NCI-H2107 treated with DMSO at 0.1 percent for 48 hours (cell line): ENCODE measurements around the gene RIN2.

Source experiments
- DNase-seq: peaks from one replicate; lab custom pipeline; 2025; ENCODE audit not compliant: unreplicated experiment; lab: John Stamatoyannopoulos, UW

RIN2 gene

DNA sequence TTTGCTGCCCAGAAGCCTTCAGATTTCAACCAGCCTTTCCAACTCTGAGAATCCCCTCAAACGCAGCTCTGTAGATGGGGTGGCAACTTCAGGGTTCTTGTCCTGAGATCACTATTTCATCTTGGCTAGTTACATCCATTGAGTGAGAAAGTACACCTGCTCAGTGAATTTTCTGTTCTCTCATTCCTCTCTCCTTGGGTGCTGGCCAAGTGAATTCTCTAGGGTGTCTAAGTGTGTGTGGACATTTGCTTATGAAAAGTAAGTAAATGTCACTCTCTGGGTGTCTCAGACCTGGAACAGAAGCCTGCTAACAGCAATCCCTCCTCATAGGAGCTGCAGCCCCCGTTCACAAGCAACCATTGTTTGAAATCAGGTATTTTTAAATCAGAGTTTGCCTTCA, 3.8 kb downstream of the RIN2 start:
- peak; percentile 21 for DNase-seq

DNA sequence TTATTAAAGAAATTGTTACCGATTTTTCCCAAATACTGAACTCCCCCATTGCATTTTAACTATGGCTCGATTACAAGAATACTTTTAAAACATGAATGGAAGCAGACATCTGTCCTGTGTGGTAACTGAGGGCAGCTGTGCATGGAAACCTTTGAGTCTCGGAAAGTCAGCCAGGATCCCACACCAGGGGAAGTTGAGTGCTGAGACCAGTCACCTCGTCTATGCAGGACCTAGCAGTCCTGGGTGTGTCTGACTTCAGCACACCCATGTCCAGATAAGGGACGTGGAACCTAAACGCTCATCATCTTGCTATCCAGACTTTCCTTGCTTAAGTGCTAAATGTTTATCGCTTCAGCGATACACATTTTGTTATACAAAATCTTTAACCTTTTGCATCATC, 6.1 kb downstream of the RIN2 start:
- DNase-seq: no peak

DNA sequence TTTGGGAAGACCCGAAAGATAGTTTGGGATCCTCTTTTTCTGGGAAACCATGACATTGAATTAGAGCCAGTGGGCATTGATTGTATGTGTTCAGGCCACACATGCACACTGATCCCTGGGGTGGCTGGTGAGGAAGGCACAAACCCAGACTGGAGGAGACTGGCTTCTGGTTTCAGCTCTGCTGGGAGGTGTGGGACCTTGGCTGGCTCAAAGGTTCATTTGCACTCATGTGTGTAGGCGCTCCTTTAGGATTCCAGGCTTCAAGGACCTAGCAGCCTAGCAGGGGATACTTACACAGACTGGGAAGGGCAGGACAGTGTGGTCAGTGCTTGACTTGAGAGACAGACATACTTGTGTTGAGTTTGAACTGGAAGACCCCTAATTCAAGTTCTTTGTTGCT, 7.2 kb downstream of the RIN2 start:
- DNase-seq: no peak

DNA sequence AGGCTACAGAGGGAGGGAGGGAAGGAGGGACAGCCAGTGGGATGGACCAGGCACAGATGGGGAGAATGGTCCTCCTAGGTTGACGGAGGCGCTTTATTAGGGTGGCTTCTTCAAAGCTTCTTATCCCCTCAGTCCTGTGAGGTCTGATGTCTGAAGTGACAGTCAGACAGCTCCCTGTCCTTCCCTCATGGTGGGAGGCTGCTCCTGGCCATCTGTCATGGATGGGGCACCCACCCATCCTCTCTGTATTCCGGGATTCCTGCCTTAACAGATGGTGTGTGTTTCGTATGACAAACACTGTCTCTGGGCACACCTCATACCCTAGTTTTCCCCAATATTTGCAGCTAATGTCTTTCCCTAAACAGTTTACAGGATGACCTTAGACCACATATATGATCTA, 7.9 kb downstream of the RIN2 start:
- no peak for DNase-seq

DNA sequence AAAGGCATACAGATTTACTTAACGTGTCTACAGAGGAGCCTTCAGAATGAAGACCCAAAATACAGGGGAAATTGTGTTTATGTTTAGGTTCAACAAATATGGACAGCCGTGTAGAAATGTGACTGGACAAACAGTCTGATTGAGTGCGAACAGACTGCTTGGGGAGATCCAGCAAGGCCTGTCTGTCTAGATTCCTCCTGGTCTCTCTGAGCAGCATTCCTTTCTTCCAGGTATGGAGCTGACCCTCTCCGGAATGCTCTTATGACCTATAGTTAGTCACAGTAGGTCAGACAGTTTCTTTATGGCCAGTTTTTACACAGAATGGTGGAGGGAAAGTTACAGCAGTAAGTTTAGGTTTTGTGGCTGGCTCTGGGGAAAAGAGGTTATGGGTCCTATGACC, 9.0 kb downstream of the RIN2 start:
- no peak for DNase-seq

GRCh38 chr20:19768325-19768842, 10.3 kb downstream of the RIN2 start:
- no peak for DNase-seq

- DNase-seq: no peak
Measured at GRCh38 chr20:19769507-19769906, 11.4 kb downstream of the RIN2 start.

DNA sequence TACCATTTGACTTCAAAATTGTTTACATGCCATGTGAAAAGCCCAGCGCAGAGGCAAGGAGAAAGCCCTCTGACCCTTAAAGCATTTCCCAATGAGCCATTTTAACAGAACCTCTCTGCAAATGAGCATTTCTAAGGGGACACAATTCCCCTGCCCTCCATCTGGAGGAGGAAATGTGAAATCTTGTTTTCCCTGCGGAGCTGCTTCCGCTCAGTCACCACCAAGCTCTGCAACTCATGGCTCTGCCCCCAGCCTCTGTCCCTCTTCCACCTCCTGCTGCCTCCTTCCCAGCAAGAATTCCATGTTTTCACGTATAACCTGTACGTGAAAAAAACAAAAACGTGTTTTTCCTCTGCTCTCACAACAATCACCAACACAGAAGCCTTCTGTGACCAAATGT, 12.3 kb downstream of the RIN2 start:
- DNase-seq: no peak

DNA sequence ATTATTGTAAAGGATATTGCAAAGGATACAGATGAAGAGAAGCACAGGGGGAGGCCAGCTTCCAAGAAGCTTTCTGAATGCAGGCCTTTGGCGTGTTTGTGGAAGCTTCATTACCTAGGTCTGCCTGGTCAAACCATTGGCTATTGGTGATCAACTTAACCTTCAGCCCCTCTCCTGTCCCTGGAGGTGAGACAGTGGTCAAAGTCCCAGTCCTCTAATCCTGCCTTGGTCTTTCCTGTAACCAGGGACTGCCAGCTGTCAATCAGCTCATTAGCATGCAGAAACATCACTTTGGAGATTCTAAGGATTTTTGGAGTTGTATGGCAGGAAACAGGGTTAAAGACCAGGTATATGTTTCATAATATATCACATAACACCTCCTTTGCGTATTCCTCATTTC, 13.0 kb downstream of the RIN2 start:
- DNase-seq: no peak

DNA sequence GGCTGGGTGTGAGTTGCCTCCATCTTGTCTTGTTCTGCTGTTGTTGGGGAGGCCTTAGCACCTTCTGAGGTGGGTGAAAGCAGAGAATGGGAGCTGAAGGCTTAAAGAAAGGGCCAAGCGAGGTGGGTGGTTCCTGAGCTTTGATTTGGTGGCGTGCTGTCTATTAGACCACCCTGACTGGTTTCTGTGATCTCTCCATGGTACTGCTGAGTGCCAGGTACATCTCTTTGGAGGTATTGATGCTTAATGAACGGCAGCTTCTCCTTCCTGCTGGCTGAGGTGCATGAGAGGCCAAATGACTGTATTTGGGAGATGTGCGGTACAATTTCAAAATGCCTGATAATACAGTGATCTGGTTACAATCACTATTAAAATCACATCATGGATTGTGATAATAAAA, 15.4 kb downstream of the RIN2 start:
- DNase-seq: no peak

DNA sequence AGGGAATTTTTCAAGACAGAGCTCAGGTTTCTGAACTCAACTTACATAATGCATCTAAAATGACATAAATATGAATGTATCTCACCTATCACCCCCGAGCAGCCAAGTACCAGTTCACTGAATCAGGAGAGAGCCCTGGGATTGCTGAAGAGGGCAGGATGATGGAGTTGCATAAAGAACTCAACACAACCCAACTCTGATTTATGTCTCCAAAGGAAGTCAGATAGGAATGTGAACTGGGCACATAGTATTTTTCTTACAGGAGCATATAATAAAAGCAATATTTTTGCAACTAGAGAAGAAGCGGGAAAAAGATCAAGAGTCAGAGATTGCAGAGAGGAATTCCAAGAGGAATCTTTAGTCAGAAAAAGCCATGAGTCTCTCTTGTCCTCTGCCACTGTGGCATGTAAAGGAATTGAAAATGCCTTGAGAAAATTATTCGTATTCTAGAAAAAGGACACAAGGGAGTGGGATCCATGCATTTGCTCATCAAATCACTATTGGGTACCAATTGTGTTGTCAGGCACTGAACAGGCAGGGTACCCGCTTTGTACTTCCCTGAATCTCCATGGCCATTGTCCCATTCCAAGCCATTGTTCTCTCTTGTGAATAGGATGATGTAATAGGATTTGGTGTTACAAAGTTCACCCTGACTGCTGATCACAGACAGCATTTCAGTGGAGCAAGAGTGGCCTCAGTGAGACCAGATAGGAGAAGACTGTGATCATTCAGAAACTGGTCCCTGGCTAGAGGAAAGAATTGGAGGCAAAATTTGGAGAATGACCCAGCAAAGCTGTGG, 16.3 kb downstream of the RIN2 start:
- DNase-seq: no peak

DNA sequence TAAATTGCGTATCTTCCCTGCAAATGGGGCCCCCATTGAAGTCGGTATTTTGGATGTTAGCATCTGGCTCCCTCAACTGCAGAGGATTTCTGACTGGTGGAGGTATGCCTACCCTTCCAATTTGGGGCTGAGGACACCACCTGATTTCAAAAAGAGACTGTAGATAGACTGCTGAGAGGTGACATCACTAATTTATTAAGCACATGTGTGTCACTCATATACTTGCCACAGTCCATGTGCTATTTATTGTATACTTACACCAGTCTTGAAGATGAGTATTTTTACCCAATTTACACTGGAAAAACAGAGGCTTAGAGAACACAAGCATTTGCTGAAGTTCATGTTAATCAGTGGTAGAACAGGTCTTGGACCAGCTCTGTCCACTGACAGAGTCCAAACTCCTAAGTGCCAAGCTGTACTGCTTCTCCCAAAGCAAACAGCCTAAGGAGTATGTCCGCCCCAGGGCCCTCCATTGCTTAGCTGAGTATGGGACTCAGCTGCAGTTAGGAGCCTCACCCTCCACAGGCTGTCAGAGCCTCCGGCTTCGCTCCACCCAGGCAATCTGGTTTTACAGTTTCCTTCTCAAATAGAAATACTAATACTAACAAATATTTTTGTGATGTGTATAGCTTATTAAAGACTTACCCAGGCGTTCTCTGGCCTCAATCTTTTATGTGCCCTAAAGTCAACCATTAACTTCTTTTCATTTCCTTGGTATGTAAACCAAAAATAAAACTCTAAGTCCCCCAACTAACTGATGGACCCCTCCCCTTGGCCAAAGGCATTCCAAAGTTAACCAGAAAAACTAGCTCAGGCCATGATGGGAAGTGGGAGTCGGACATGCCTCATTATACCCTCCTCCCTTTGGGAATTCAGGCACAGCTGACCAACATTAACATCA, 17.5 kb downstream of the RIN2 start:
- no peak for DNase-seq

- no peak for DNase-seq
Measured at GRCh38 chr20:19777315-19777714, 19.3 kb downstream of the RIN2 start.

DNA sequence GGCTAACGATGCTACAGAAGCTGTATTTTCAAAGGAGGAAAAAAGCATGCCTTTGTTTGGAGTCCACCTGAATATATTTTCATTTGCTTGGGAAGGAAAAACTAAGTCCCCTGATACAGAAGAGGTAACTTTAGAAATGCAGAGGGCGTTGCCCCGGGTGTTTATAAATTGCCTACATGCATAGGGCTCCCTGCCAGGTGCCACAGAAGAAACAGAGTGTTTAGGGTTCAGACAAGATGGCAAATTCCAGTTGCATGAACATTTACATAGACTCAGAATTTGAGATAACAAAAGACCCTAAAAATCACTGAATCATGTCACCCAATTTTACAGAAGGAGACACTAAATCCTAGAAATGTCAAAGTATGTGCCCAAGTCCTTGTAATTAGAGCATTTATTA, 19.9 kb downstream of the RIN2 start:
- no peak for DNase-seq

- no peak for DNase-seq
Measured at GRCh38 chr20:19778404-19778803, 20.3 kb downstream of the RIN2 start.

- DNase-seq: peak; percentile 21
Measured at GRCh38 chr20:19779634-19780033, 21.6 kb downstream of the RIN2 start.

DNA sequence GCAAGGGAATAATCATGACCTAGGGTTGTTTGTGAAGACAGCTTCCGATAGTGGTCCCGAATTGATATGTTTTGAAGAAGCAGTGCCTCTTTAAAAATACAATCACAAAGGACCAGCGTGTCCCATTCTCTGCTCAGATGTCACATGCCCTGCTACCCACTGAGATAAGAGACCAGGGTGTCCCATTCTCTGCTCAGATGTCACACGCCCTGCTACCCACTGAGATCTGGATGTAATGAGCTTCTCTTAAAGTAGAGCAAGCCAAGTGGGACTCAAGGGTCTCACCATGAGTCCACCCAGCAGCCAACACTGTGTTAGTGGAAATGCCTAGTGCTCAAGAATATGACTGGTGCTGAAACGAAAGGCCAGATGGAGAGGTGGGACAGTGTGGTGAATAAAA, 22.2 kb downstream of the RIN2 start:
- peak; percentile 10 for DNase-seq

GRCh38 chr20:19781235-19781634, 23.2 kb downstream of the RIN2 start:
- no peak for DNase-seq

DNA sequence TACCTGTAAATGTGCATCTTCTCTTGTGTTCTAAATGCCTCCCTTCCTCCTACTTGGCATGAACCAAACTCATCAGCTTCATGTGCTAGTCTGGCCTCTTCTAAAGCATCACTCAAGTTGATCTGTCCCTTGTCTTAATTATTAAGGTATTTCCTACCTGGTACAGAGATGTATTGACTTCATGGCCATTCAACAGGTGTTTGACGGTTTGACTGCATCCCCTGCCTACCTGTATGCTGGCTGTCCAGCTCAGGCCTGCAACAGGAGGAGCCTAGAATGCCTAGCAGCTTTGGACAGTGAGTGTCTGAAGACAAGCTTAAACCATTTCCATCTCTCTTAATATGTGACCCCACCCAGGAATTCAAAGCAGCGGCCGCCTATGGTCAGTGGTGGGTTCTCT, 24.6 kb downstream of the RIN2 start:
- no peak for DNase-seq

DNA sequence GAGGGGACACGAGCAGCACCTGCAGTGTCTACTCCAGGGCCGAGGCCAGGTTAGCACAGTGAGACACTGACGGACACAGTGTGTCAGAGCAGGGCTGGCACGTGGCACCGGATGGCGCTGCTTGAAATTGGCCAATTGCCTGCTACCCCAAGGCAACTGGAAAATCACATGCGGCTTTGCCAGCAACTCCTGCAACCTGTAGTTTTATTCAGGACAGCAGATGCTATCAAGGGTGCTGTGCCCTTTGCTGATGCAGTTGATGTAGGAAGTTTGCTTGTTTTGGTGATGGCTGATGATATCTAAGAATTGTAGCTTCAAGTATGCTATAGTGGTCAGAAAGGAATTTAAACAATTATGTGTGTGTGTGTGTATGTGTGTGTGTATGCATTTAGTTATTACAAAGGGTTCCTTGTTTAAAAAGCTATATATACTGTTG, 25.9 kb downstream of the RIN2 start:
- DNase-seq: no peak

- peak; percentile 78 for DNase-seq
Measured at GRCh38 chr20:19784511-19785172, 26.6 kb downstream of the RIN2 start.
